ENCODE measurements around the gene CCNF. TPM values are rescaled to one million over a fixed set of nuclear protein-coding genes. Genes with fewer than 3 reads are reported as not detected.

The CCNF gene
- polyA plus RNA-seq, 1 experiment = 7.1 TPM

DNA sequence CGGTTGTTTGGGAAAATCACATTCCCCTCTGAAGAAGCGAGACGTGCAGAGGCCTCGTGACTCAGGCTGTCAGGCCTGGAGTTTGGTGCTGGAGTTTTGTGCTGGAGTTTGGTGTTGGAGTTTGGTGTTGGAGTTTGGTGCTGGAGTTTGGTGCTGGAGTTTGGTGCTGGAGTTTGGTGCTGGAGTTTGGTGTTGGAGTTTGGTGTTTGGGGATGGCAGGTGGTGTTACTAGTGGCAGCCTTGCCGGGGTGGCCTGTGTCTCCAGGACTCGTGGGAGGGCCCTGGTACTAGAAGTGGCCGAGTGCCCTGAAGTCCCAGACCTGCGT, 58.2 kb downstream of the CCNF start:
- Histone ChIP-seq H3K36me3 (ENCODE audit: control insufficient read depth, insufficient read depth, low read length) (peaks cover 14% of the 10 kb centered on the region), H3K4me3 (ENCODE audit: low read depth, low read length) (no peak overlapping the region), H3K27me3 (ENCODE audit: control insufficient read depth, insufficient read depth, low read length) (no peaks in the 10 kb centered on the region)
- POLR2A ChIA-PET = no interaction called here
- no peak for DNase-seq (ENCODE audit: low read depth)
- TF ChIP-seq CTCF (IDR thresholded peaks at IDR 0.05; ENCODE audit: insufficient read depth, low read depth, low read length) = no peak
- CTCF ChIA-PET = interaction anchor here (1.1 to 8.3 kb wide), 3 partner anchors 14 to 147 kb away, joined by 3 to 63 read pairs (median 4); no protein-coding TSS in a partner anchor

DNA sequence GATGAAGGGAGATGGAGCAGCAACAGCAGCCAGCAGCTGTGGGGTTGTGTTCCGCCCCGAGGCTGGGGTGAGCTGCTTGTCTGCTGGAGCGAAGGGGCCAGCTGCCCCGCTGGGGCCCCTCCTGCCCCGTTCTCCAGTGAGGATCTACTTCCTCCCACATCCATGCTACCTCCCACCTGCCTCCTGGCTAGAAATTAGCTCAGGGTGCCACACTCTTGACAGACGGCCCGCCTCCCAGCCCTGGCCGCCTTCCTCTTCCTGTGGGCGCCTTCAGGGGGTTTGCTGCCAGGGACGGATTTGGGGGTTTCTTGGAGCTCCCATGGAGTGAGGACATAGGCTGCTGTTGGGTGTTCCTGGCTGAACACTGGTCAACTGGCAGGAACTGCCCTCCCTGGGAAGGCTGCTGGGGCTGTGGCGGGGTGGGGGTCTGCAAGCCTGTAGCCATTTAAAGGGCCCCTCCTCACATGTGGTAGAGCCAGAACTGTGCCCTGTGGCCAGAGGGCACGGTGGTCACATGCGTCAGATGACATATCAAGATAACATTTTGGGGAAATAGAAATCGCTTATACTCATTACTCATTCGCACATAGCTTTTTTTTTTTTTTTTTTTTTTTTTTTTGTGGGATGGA, 58.8 kb downstream of the CCNF start:
- ChIA-PET CTCF (interaction anchor here (1.1 to 8.3 kb wide), 3 partner anchors 13 to 148 kb away, joined by 3 to 63 read pairs (median 4); no protein-coding TSS in a partner anchor), POLR2A (interaction anchor here (0.6 kb wide), 1 partner anchor 28 kb away, joined by 5 read pairs; the partner anchor contains the start of gene TEDC2)
- no peak overlapping the region for H3K4me3 ChIP-seq (ENCODE audit: low read depth, low read length)
- H3K36me3 ChIP-seq (ENCODE audit: control insufficient read depth, insufficient read depth, low read length) = peaks cover 15% of the 10 kb centered on the region
- H3K27me3 ChIP-seq (ENCODE audit: control insufficient read depth, insufficient read depth, low read length) = no peaks in the 10 kb centered on the region
- DNase-seq (ENCODE audit: low read depth) = no peak
- TF ChIP-seq CTCF (IDR thresholded peaks at IDR 0.05; ENCODE audit: insufficient read depth, low read depth, low read length) = no peak

- ChIA-PET CTCF (interaction anchor here (0.5 to 8.3 kb wide), 4 partner anchors 12 to 242 kb away, joined by 3 to 63 read pairs (median 4); partner anchors contain the start of genes ECI1 and TBC1D24), POLR2A (no interaction called here)
- no peak for DNase-seq (ENCODE audit: low read depth)
- Histone ChIP-seq H3K27me3 (ENCODE audit: control insufficient read depth, insufficient read depth, low read length) (no peaks in the 10 kb centered on the region), H3K36me3 (ENCODE audit: control insufficient read depth, insufficient read depth, low read length) (peaks cover 15% of the 10 kb centered on the region), H3K4me3 (ENCODE audit: low read depth, low read length) (no peak overlapping the region)
- TF ChIP-seq CTCF (IDR thresholded peaks at IDR 0.05; ENCODE audit: insufficient read depth, low read depth, low read length) = no peak
Observed at GRCh38 chr16:2489581-2489980, 60.3 kb downstream of the CCNF start.

- no peak overlapping the region for H3K4me3 ChIP-seq (ENCODE audit: low read depth, low read length)
- no peak for TF ChIP-seq CTCF (IDR thresholded peaks at IDR 0.05; ENCODE audit: insufficient read depth, low read depth, low read length)
- H3K36me3 ChIP-seq (ENCODE audit: control insufficient read depth, insufficient read depth, low read length) = peaks cover 15% of the 10 kb centered on the region
- ChIA-PET CTCF (interaction anchor here (0.5 to 3.2 kb wide), 3 partner anchors 11 to 243 kb away, joined by 3 to 19 read pairs (median 4); partner anchors contain the start of gene ECI1), POLR2A (no interaction called here)
- H3K27me3 ChIP-seq (ENCODE audit: control insufficient read depth, insufficient read depth, low read length) = no peaks in the 10 kb centered on the region
- DNase-seq (ENCODE audit: low read depth) = no peak
Observed at GRCh38 chr16:2490190-2491105, 61.2 kb downstream of the CCNF start.

DNA sequence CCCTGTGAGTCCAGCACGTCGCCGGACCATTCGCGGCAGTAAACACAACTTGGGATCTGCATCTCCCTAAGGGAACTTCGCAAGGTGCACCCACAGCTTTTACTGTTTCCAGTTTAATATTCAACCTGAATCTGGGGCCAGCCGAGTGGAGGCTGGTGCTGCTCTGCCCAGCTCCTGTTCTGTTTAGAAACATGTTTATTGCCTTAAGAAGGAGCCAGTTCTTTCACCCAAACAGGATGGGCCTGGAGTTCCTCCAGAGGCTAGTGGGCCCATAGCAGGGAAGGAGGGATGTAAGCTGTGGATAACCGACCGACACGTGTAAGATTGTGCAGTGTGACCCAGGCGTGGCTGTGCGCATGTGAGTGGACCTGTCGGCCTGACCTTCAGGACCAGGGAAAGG, 63.0 kb downstream of the CCNF start:
- Histone ChIP-seq H3K27me3 (ENCODE audit: control insufficient read depth, insufficient read depth, low read length) (no peaks in the 10 kb centered on the region), H3K4me3 (ENCODE audit: low read depth, low read length) (no peak overlapping the region), H3K36me3 (ENCODE audit: control insufficient read depth, insufficient read depth, low read length) (peaks cover 23% of the 10 kb centered on the region)
- no peak for TF ChIP-seq CTCF (IDR thresholded peaks at IDR 0.05; ENCODE audit: insufficient read depth, low read depth, low read length)
- ChIA-PET POLR2A (no interaction called here), CTCF (interaction anchor here (0.6 to 3.2 kb wide), 3 partner anchors 9 to 239 kb away, joined by 3 to 19 read pairs (median 4); no protein-coding TSS in a partner anchor)
- no peak for DNase-seq (ENCODE audit: low read depth)

Measured in BJ (cell line).